NOMO-1 (cell line): ENCODE results near the gene PPP3CA.

Experiments used
- DNase-seq, 2 experiments: peaks; one replicate each; lab custom pipeline; 2025; ENCODE audit not compliant: unreplicated experiment in 2 of 2; lab: John Stamatoyannopoulos, UW

The PPP3CA gene

DNA sequence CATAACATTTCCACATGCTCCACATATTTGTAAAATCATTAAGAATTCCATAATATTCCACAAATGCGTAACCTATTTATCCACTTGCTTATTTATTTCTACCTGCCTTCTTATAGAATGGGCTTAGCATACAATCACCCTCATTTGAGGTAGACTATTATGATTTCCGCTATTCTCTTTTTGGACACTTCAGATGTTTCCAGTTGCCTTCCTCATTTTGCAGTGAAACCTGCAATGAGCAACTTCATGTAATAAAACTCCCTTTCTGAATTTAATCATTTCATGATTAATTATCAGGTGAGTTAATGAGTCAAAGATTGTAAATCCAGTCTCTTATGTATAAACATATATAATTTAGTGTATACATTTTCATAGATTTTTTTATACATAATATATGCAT lies 58.0 kb downstream of the PPP3CA start:
- no peak for DNase-seq

DNA sequence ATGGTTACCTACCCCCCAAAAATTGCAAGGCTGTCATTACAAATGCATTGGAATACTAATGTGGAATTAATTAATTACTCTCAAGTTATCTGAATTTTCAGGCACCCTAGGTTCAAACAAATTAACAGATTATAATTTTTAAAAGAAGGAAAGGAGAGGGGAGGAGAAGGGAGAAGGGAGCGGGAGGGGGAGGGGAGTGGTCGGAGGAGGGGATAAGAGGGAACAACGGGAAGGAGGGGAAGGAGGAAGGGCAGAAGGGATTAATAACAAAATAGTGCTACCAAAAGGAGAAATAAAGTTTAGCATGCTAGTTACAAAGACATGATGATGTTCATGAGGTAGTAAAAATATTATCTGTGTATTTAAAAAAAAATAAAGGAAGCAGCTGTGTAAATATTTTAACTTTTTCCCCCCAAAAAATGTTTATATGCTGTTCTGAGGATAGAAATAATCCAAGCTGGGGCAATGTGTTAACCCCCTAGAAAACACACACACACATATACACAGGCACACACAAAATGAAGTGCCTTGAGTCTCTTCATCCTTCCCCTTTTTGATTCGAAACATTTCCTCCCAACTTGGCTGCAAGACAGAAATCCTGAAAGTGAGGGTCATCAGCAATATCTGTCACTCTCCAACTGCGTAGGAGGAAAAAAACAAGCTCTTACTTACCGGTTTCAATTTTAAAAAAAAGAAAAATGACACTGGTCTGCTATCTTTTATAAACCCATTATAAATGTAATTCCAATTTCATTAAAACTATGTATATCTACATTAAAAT lies 58.8 kb downstream of the PPP3CA start:
- peak in 1 of 2 experiments; percentile 1 for DNase-seq

DNA sequence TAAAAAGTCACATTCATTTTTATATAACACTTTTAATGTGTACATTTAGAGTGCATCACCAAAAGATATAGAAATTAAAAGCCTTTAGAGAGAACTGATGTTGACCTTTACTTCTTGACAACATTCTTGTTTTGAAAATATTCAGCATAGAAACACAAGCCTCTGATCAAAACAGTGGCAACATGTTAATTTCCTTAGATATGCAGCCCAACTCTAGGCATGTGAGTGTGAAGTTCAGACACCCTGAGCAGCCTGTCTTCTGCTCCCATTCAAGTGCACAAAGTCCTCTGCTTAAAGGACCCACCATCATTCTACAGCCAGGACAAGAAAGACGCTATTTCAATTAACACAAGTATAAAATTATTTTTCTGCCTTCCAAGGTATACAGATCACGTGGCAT lies 60.0 kb downstream of the PPP3CA start:
- no peak for DNase-seq

GRCh38 chr4:101286663-101287062 lies 60.7 kb downstream of the PPP3CA start:
- DNase-seq, result no peak

DNA sequence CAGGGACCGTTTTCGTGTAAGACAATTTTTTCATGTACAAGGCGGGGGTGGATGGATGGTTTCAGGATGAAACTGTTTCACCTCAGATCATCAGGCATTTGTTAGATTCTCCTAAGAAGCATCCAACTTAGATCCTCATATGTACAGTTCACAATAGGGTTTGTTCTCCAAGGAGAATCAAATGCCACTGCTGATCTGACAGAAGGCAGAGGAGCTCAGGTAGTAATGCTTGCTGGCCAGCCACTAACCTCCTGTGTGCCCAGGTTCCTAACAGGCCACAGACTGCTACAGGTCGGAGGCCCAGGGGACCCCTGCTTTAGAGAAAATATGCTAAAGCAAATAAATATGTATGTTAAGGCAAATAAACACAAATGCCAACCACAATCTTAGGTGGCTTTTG lies 61.3 kb downstream of the PPP3CA start:
- DNase-seq, result no peak

- no peak for DNase-seq
Observed at GRCh38 chr4:101284546-101284945, 62.8 kb downstream of the PPP3CA start.

- peak in 1 of 2 experiments; percentile 60 for DNase-seq
Observed at GRCh38 chr4:101283434-101283833, 63.9 kb downstream of the PPP3CA start.

DNA sequence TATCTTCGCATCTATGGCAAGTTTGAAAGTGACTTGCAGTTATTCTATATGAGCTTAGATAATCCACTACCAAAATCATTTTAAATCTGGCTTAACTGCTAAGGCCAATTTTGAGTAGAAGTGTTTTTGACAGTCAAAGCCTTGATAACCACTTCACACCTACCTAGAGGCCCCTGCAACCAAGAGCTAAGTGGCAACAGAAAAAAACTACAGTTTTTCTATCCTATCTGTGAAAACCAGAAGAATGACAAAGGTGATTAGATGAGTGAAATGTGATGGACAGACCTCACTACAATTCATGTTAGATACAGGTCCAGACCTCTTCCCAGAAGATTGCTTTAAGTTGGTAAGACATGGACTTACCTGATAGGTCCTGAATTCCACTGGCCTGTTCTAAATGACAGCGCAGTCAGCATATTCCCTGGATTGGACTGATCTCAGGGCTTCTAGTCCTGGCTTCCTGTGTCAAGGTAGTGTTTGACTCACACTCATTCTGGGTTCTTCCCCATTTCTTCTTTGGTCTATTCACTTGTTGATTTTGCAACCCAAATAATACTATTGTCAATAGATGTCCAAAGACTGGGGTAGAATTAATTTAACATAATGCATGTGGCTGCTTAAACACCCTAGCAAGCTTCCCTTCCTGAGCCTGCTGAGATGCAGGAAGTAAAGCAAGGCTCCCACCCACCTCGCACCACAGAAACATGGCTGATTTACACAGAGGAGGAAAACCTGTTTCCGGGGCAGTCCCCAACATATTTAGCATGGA lies 65.1 kb downstream of the PPP3CA start:
- DNase-seq, result peak in 1 of 2 experiments; percentile 18

GRCh38 chr4:101280866-101281600 lies 66.3 kb downstream of the PPP3CA start:
- DNase-seq, result no peak

DNA sequence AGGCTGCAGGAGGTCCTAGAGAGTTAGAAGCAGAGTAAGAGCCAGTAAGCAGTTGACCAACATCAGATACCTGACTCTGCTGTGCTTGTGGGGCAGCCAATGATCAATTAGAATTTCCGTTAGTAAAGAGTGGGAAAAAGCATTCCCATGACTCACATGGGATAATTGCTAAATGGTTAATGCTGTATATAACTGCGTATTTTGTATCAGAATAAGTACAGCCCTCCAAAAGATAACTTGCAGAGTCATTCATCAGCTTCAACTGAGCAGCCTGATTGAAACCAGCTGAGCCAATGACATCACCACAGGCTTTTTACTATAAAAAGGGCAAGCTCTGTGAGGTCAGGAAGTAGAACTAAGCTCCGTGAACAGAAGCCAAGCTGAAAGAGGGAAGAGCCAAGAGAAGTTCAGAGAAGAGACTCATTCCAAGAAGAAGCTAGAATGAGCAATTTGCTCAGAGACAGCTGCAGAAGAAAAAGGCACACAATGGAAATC lies 67.9 kb downstream of the PPP3CA start:
- DNase-seq, result peak; percentile 42 to 75

DNA sequence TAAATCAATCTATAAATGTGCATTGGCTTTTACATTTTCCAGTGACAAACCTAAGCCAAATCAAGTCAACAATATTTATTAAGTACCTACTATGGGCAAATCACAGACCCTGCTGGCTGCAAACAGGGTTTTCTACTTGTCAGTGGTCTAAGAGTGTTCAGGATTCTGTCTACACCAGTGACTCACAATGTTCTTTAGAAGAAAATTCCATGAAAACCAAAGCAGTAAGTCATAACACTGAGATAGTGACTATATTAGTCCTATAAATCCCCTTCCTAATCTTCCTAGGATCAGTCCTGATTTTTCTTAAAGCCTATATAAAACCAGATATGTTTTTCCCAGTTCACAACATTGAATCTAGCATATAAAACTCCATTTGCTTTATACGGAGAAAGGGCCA lies 69.7 kb downstream of the PPP3CA start:
- DNase-seq, result no peak

- DNase-seq, result no peak
Observed at GRCh38 chr4:101276661-101277060, 70.7 kb downstream of the PPP3CA start.

- peak; percentile 30 to 70 for DNase-seq
Observed at GRCh38 chr4:101274888-101275752, 72.2 kb downstream of the PPP3CA start.

DNA sequence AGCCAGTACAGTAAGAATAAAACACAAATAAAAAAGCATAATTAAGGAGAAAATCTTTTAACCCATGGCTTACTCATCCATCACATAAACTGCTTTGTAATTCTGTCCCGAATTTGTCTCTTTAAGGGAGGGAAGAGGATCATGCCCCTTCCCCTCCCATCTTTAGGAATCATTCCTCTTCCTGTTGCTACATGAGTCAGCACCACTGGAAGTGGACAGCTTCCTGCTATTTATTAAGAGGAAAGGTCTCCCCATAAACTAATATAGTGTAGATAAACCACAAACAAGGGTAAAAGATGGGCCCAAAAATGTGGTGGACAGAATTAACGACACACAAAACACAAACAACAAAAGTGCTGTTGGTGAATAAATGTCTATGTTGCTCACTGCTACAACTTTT lies 75.8 kb downstream of the PPP3CA start:
- no peak for DNase-seq

DNA sequence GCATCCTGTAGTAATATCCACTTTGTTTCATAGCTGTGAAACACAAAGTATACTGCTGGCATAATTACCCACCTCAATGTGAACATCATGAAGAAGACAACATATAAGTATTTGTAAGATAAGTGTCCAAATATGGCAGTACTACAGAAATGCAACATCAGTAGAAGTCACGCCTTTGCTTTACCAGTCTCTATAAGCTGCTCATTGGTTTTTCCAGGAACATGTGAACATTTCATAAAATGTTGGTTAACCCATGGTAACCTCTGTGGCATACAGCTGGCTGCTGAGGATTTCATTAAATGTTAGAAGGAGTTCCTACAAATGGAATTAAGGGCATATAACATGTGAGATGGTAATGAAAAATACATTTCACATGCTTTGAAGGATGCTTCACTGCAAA lies 77.6 kb downstream of the PPP3CA start:
- no peak for DNase-seq

GRCh38 chr4:101265816-101266172 lies 81.5 kb downstream of the PPP3CA start:
- DNase-seq, result no peak

DNA sequence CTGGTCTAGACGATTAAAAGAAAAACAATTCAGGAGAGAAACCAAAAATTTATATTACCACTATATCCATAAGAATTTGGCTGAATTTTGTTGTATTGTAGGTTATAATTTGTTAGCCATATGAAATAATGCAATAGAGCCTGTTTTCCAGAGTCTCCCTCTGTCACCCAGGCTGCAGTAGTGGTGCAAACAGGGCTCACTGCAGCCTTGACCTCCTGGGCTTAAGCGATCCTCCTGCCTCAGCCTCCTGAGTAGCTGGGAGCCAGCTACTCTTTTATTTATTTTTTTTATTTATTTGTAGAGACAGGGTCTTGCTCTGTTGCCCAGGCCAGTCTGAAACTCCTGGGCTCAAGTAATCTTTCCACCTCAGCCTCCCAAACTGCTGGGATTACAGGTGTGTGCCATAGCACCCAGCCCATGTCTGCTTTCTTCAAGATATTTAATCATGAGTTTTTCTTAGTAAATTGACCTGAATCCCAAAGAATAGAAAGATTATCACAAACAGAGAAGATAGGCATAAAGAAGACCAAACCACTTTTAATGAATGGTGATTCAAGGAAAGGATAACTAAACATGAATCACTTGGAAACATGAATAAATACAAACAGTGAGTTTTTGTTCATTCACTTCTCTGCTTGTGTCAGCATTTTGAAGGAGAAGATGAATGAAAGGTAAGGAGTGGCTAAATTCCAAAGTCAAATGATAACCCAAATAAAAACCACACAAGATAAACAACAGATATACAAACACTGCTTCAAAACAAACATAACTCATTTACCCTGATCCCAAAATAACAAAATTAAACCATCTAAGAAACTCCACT lies 82.1 kb downstream of the PPP3CA start:
- no peak for DNase-seq

DNA sequence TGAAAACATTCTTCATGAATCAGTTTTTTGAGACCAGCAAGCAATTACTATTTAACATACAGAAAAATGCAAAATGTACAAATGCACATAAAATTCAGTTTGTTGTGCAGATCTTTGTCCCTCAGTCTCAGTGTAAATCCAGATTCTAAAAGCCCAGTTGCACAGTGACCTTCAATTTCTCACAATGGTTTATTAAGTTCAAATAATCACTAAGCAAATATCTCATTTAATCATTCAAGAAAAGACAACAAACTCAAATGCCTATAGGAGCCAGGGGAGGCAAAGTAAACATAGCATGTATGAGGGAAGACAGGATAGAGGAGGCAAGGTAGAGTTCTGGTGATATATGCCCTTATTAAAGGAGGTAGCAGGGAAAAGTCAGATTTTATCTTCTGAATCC lies 82.8 kb downstream of the PPP3CA start:
- DNase-seq, result no peak

- no peak for DNase-seq
Observed at GRCh38 chr4:101262683-101263082, 84.6 kb downstream of the PPP3CA start.

GRCh38 chr4:101259876-101260275 lies 87.5 kb downstream of the PPP3CA start:
- no peak for DNase-seq
